HEK293 (cell line): Measurements from ENCODE around the gene NOL4L.

Source experiments
- CTCF ChIA-PET: fragments of 350-600 bp; formaldehyde crosslinking; extraction: SDS; loops from one replicate; lab custom pipeline; 2021; ENCODE audit warnings: antibody characterized with exemption; lab: Yijun Ruan, JAX
- POLR2A ChIA-PET: fragments of 300-600 bp; formaldehyde crosslinking; extraction: SDS; loops from one replicate; lab custom pipeline; 2020; ENCODE audit warnings: antibody characterized with exemption, inconsistent platforms; lab: Yijun Ruan, JAX
- H3K27ac ChIP-seq: fragments of 200-500 bp; sonication (Bioruptor generic); 2 replicates; pipeline ENCODE4 v1.5.1; 2014; ENCODE audit warnings: low read depth, low read length, control low read depth, inconsistent platforms; ENCODE audit errors: extremely low read depth
- H3K36me3 ChIP-seq, 2 experiments: fragments of 200-500 bp in 1 of 2; sonication (Bioruptor generic) in 1 of 2; 1 replicate in 1 of 2; 2 replicates in 1 of 2; pipeline ENCODE4 v1.5.1; 2014 to 2017; ENCODE audit warnings: inconsistent platforms in 2 of 2, low read length in 2 of 2; ENCODE audit not compliant: control insufficient read depth in 2 of 2, insufficient read depth in 1 of 2
- H3K4me1 ChIP-seq: fragments of 200-500 bp; sonication (Bioruptor generic); 2 replicates; pipeline ENCODE4 v1.5.1; 2014; ENCODE audit warnings: mild to moderate bottlenecking, low read length, inconsistent platforms; ENCODE audit not compliant: control insufficient read depth, insufficient read depth
- H3K4me3 ChIP-seq: 2 replicates; pipeline ENCODE4 v1.5.1; 2011; ENCODE audit warnings: low read depth, mild to moderate bottlenecking, control low read depth, low read length, moderate library complexity
- H3K9me3 ChIP-seq: fragments of 200-500 bp; sonication (Bioruptor generic); 2 replicates; pipeline ENCODE4 v1.5.1; 2014; ENCODE audit warnings: low read depth, low read length, inconsistent platforms; ENCODE audit not compliant: control insufficient read depth, insufficient read depth
- HOXC10 ChIP-seq: sonication (generic); formaldehyde crosslinking; IDR thresholded peaks from 2 replicates; pipeline ENCODE4 v1.8.1; 2023; ENCODE audit warnings: mild to moderate bottlenecking, missing genetic modification reagents
- MZF1 ChIP-seq: fragments of 450-650 bp; formaldehyde crosslinking; IDR thresholded peaks from 2 replicates; pipeline ENCODE4 v1.5.1; 2017; ENCODE audit warnings: missing biosample characterization, missing genetic modification characterization, borderline replicate concordance
- ZBTB11 ChIP-seq: fragments of 450-650 bp; formaldehyde crosslinking; conservative IDR thresholded peaks from 2 replicates; pipeline ENCODE4 v1.5.1; 2016; ENCODE audit warnings: low read depth, missing biosample characterization, missing genetic modification characterization
- ZNF157 ChIP-seq: fragments of 450-650 bp; formaldehyde crosslinking; IDR thresholded peaks from 2 replicates; pipeline ENCODE4 v1.5.1; 2016; ENCODE audit warnings: missing biosample characterization, missing genetic modification characterization
- ZNF19 ChIP-seq: fragments of 450-650 bp; formaldehyde crosslinking; IDR thresholded peaks from 2 replicates; pipeline ENCODE4; 2016; ENCODE audit warnings: missing biosample characterization, missing genetic modification characterization, low read depth
- ZNF2 ChIP-seq: fragments of 450-650 bp; formaldehyde crosslinking; IDR thresholded peaks from 2 replicates; pipeline ENCODE4 v1.5.1; 2016; ENCODE audit warnings: missing biosample characterization, missing genetic modification characterization
- ZNF239 ChIP-seq: fragments of 450-650 bp; formaldehyde crosslinking; IDR thresholded peaks from 2 replicates; pipeline ENCODE4 v1.5.1; 2016; ENCODE audit warnings: missing biosample characterization, missing genetic modification characterization
- ZNF292 ChIP-seq: fragments of 450-650 bp; formaldehyde crosslinking; IDR thresholded peaks from 2 replicates; pipeline ENCODE4 v1.5.1; 2016; ENCODE audit warnings: low read depth, missing biosample characterization, missing genetic modification characterization, borderline replicate concordance
- ZNF335 ChIP-seq: fragments of 450-650 bp; formaldehyde crosslinking; conservative IDR thresholded peaks from 2 replicates; pipeline ENCODE4 v1.5.1; 2016; ENCODE audit warnings: missing biosample characterization, missing genetic modification characterization
- ZNF423 ChIP-seq: fragments of 450-650 bp; formaldehyde crosslinking; IDR thresholded peaks from 2 replicates; pipeline ENCODE4 v1.5.1; 2016; ENCODE audit warnings: missing biosample characterization, missing genetic modification characterization
- ZNF433 ChIP-seq: fragments of 450-650 bp; formaldehyde crosslinking; IDR thresholded peaks from 2 replicates; pipeline ENCODE4 v1.5.1; 2016; ENCODE audit warnings: missing biosample characterization, missing genetic modification characterization, low read depth
- ZNF510 ChIP-seq: fragments of 450-650 bp; formaldehyde crosslinking; IDR thresholded peaks from 2 replicates; pipeline ENCODE4 v1.5.1; 2018; ENCODE audit warnings: mild to moderate bottlenecking, missing genetic modification characterization, missing biosample characterization; ENCODE audit not compliant: insufficient replicate concordance
- ZNF548 ChIP-seq: fragments of 450-650 bp; formaldehyde crosslinking; IDR thresholded peaks from 2 replicates; pipeline ENCODE4 v1.5.1; 2016; ENCODE audit warnings: missing biosample characterization, missing genetic modification characterization
- ZNF560 ChIP-seq: fragments of 450-650 bp; formaldehyde crosslinking; IDR thresholded peaks from 2 replicates; pipeline ENCODE4 v1.5.1; 2017; ENCODE audit warnings: missing biosample characterization, missing genetic modification characterization, borderline replicate concordance
- ZNF624 ChIP-seq: fragments of 450-650 bp; formaldehyde crosslinking; IDR thresholded peaks from 2 replicates; pipeline ENCODE4 v1.5.1; 2017; ENCODE audit warnings: missing biosample characterization, missing genetic modification characterization
- ZNF645 ChIP-seq: fragments of 450-650 bp; formaldehyde crosslinking; IDR thresholded peaks from 2 replicates; pipeline ENCODE4; 2016; ENCODE audit warnings: missing biosample characterization, missing genetic modification characterization
- ZSCAN16 ChIP-seq: fragments of 450-650 bp; formaldehyde crosslinking; IDR thresholded peaks from 2 replicates; pipeline ENCODE4 v1.5.1; 2016; ENCODE audit warnings: missing biosample characterization, missing genetic modification characterization
- TF ChIP-seq, protein P1 (sequence below): fragments of 450-650 bp; formaldehyde crosslinking; IDR thresholded peaks from 2 replicates; pipeline ENCODE4 v1.5.1; 2017; ENCODE audit warnings: missing biosample characterization, mild to moderate bottlenecking, missing genetic modification characterization, moderate library complexity
- TF ChIP-seq, protein P2 (sequence below): fragments of 450-650 bp; formaldehyde crosslinking; IDR thresholded peaks from 2 replicates; pipeline ENCODE4 v1.5.1; 2016; ENCODE audit warnings: missing biosample characterization, missing genetic modification characterization

The NOL4L gene

DNA sequence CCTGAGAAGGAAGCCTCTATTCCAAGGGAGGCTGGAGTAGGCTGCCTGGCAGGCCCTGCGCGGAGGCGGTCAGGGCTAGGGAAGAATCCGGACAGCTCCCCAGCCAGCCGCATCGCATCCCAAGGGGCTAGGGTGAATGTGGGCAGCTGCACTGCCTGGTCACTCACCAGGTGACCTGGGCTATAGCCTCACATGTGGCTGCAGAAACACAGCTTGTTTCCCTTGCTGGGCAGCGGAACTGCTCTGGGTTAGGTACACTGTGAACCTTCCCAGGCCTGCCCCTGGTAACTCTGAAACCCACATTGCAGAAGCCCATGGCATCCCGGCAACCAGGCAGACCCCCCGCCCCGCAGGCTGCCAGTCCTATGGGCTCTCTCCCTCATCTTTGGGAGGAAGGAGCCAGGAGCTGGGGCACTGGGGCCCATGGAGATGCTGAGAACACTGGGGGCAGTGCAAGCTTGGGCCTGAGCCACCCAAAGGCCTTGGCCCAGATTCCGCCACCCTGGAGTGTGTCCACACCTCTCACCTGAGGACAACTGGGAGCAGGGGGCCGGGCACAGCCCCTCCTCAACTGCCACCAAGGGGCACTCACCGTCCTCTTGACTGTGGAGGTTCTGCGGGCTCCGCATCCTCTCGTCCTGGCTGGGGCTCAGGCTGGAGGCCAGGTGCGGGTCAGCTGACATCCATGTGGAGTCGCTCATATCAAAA is 111.0 kb downstream of the NOL4L start:
- H3K4me1 ChIP-seq: peaks cover 11% of the 10 kb centered on the region
- ChIA-PET CTCF (interaction anchor here (0.6 to 0.7 kb wide), 2 partner anchors 9 to 26 kb away, joined by 3 read pairs; no protein-coding TSS in a partner anchor), POLR2A (no interaction called here)
- H3K4me3 ChIP-seq: no peak overlapping the region
- H3K27ac ChIP-seq: no peak overlapping the region
- TF ChIP-seq ZNF560 (no peak), ZNF157 (peak; percentile 68)
- peaks cover 0 to 24% of the 10 kb centered on the region in 2 experiments; a peak in 1 of 3 replicates for H3K36me3 ChIP-seq
- H3K9me3 ChIP-seq: no peaks in the 10 kb centered on the region

DNA sequence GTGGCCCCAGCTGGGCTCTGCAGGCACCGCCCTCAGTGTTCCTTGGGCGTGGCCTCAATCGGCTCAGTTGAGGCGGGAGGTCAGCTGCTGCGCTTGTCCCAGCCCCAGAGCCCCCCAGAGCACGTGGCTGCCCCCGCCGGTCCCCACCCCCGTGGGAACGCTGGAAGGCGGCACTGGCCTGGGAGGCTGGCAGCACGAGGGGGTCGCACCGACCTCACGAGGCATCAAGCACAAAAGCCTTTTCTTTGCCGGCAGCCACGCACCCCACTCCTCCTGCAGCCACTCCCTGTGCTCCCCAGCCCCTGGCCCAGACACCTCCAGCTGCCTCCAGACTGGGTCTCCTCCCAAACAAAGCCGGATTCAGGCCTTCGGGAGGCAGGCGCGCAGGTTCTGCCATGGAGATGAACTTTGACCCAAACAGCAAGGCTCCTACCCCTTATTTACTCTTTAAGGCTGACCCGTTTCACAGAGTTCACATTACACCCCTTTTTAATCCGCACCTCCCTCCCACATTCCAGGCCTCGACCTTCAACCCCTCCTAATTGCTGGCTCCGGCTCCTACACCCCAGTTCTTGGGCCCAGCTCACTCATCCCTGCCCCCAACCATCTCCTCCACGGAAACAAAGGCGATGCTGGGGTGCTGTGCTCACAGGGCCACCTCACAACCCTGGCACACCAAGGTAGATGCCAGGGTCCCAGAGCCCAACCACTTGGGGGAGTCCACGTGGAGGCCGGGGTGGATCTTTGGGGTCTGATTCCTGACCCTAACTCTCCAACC is 111.7 kb downstream of the NOL4L start:
- no peak for TF ChIP-seq ZNF2 (tag by site-specific recombination)
- no peak for TF ChIP-seq MZF1
- no peak for TF ChIP-seq HOXC10
- TF ChIP-seq ZBTB11: no peak
- no peak for TF ChIP-seq ZNF510 (tag by site-specific recombination)
- TF ChIP-seq ZNF624 (tag by site-specific recombination): no peak
- TF ChIP-seq ZNF548 (tag by site-specific recombination): no peak
- no peak for TF ChIP-seq ZNF239 (tag by site-specific recombination)
- TF ChIP-seq ZNF423 (tag by site-specific recombination): no peak
- TF ChIP-seq ZNF645: no peak
- TF ChIP-seq, protein P1, sequence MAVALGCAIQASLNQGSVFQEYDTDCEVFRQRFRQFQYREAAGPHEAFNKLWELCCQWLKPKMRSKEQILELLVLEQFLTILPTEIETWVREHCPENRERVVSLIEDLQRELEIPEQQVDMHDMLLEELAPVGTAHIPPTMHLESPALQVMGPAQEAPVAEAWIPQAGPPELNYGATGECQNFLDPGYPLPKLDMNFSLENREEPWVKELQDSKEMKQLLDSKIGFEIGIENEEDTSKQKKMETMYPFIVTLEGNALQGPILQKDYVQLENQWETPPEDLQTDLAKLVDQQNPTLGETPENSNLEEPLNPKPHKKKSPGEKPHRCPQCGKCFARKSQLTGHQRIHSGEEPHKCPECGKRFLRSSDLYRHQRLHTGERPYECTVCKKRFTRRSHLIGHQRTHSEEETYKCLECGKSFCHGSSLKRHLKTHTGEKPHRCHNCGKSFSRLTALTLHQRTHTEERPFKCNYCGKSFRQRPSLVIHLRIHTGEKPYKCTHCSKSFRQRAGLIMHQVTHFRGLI (tag by site-specific recombination): no peak
- no peak for TF ChIP-seq ZNF19 (tag by site-specific recombination)
- TF ChIP-seq, protein P2, sequence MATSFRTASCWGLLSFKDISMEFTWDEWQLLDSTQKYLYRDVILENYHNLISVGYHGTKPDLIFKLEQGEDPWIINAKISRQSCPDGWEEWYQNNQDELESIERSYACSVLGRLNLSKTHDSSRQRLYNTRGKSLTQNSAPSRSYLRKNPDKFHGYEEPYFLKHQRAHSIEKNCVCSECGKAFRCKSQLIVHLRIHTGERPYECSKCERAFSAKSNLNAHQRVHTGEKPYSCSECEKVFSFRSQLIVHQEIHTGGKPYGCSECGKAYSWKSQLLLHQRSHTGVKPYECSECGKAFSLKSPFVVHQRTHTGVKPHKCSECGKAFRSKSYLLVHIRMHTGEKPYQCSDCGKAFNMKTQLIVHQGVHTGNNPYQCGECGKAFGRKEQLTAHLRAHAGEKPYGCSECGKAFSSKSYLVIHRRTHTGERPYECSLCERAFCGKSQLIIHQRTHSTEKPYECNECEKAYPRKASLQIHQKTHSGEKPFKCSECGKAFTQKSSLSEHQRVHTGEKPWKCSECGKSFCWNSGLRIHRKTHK (tag by site-specific recombination): no peak
- TF ChIP-seq ZNF335 (tag by site-specific recombination): no peak
- no peak for TF ChIP-seq ZNF433 (tag by site-specific recombination)
- no peak for TF ChIP-seq ZNF292 (tag by site-specific recombination)
- TF ChIP-seq ZSCAN16: no peak
- Histone ChIP-seq H3K9me3 (no peaks in the 10 kb centered on the region), H3K36me3 (peaks cover 0 to 24% of the 10 kb centered on the region in 2 experiments; a peak in 1 of 3 replicates), H3K4me3 (no peak overlapping the region), H3K4me1 (peaks cover 11% of the 10 kb centered on the region), H3K27ac (no peak overlapping the region)
- ChIA-PET CTCF (interaction anchor here (0.7 to 2.4 kb wide), 2 partner anchors 63 to 179 kb away, joined by 5 to 6 read pairs; no protein-coding TSS in a partner anchor), POLR2A (no interaction called here)
